Measurements from ENCODE around the gene PHKA2. TPM values are rescaled to one million over a fixed set of nuclear protein-coding genes. Genes with fewer than 3 reads are reported as not detected.

The PHKA2 gene
- total RNA-seq, 1 donor from 2014 or later, result 72.2 TPM

DNA sequence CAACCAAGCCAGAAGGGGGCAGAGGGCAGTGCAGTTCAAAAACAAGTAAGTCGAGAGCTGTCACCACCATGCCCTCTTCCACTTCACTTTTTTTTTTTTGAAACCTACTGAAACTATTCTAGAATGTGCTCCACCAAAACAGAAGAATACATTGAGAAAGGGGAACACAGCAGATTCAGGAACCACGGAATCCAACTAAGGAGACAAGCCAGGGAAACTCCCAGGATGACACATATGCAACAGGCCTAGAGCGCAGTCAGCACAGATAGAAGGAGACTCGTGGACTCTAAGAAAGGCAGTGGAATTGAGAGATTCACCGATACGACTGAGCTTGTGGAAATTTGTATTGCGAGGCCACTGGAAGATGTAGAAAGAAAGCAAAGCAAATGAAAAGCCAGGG is 66.1 kb downstream of the PHKA2 start:
- Mint-ChIP-seq H3K4me3 (no peak overlapping the region), H3K27me3 (ENCODE audit: low read depth) (no peaks in the 10 kb centered on the region), H3K36me3 (peaks cover 46% of the 10 kb centered on the region), H3K4me1 (no peaks in the 10 kb centered on the region), H3K27ac (no peak overlapping the region), H3K9me3 (peaks cover 34% of the 10 kb centered on the region)
- TF ChIP-seq, protein P1, sequence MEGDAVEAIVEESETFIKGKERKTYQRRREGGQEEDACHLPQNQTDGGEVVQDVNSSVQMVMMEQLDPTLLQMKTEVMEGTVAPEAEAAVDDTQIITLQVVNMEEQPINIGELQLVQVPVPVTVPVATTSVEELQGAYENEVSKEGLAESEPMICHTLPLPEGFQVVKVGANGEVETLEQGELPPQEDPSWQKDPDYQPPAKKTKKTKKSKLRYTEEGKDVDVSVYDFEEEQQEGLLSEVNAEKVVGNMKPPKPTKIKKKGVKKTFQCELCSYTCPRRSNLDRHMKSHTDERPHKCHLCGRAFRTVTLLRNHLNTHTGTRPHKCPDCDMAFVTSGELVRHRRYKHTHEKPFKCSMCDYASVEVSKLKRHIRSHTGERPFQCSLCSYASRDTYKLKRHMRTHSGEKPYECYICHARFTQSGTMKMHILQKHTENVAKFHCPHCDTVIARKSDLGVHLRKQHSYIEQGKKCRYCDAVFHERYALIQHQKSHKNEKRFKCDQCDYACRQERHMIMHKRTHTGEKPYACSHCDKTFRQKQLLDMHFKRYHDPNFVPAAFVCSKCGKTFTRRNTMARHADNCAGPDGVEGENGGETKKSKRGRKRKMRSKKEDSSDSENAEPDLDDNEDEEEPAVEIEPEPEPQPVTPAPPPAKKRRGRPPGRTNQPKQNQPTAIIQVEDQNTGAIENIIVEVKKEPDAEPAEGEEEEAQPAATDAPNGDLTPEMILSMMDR (IDR thresholded peaks at IDR 0.05; ENCODE audit: unreplicated experiment), result no peak
- DNase-seq (ENCODE audit: low spot score in 2 of 2, unreplicated experiment in 2 of 2), result no peak

DNA sequence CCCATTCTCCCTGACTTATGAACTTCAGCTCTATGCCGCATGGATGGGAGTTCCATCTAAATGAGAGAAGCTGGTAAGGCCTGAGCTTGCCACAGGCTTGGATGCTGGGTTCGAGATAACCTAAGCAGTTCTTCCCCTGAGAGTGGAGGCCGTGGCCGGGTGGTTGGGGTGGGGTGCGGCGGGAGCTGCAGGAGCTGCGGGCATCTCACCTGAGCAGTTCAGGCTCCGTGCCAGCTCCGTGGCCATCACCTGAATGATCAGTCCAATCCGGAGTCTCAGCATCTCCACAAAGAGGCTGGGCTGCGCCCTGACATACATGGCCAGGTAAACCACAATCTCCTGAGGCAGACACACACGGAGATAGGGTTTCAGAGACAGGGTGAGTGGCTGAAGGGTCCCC is 77.6 kb downstream of the PHKA2 start:
- TF ChIP-seq, protein P1 (IDR thresholded peaks at IDR 0.05; ENCODE audit: unreplicated experiment), result no peak
- Mint-ChIP-seq H3K36me3 (peaks cover 15% of the 10 kb centered on the region), H3K9me3 (peaks cover 3% of the 10 kb centered on the region), H3K27me3 (ENCODE audit: low read depth) (no peaks in the 10 kb centered on the region), H3K4me3 (no peak overlapping the region), H3K27ac (no peak overlapping the region), H3K4me1 (no peaks in the 10 kb centered on the region)
- DNase-seq (ENCODE audit: low spot score in 2 of 2, unreplicated experiment in 2 of 2), result no peak

DNA sequence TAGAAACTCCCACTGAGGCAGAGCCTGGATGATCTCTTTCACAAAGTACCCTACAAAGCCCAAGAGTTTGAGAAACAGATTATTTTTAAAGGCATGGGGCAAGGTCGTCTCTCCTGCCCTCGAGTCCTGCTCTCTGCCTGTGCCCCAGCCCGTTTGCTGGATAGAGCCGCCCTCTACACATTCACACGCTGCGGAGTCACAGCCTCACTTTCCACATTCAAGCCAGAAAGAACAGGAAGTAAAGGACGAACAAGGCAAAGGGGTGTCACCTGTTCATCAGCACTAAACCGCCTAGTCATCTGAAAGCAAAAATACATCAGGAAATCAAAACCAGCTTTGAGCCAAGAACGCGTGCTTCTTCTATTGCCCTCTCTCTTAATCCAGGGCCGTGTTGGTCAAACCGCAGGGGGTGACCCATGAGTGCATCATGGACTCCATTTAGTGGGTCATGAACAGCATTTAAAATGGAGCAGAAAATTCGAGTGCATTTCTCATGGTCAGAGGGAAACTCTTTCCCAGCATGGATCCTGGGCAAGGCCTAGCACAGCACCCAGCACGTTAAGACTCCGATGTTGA is 83.4 kb downstream of the PHKA2 start:
- H3K9me3 Mint-ChIP-seq, result peaks cover 3% of the 10 kb centered on the region

DNA sequence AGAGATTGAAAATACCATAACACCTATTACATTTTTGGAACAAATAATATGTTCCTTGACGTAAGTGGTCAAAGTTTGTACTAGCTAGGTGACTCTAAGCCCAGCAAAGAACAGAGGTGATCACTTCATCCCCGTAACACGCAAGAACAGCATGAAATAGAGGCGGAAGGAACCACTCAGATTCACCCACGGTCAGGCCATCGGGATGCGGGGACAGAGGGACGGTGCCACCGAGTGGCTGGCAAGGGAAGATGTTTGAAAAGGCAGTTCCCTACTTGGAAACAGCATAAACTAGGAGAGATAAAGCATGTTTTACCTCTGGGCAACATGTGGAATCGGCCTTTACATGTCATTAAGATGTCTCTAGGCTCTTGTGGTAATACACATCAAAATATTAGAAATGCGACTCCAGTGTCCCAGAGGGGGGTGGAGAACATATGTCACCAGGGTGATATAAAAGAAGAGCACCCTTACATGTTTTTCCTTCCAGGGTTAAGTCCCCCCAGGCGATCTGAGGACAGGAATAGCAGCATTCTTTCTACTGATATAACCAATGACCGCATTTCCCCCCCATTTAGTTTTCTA is 84.0 kb downstream of the PHKA2 start:
- peaks cover 3% of the 10 kb centered on the region for H3K9me3 Mint-ChIP-seq
- peaks cover 8% of the 10 kb centered on the region for H3K4me1 Mint-ChIP-seq
- H3K27ac Mint-ChIP-seq, result peak overlapping the region; percentile 68
- TF ChIP-seq, protein P1 (IDR thresholded peaks at IDR 0.05; ENCODE audit: unreplicated experiment), result no peak
- no peaks in the 10 kb centered on the region for H3K27me3 Mint-ChIP-seq (ENCODE audit: low read depth)
- H3K4me3 Mint-ChIP-seq, result no peak overlapping the region
- H3K36me3 Mint-ChIP-seq, result peaks cover 11% of the 10 kb centered on the region
- DNase-seq (ENCODE audit: low spot score in 2 of 2, unreplicated experiment in 2 of 2), result no peak

More for the DNA sequence above, 83.4 kb downstream of the PHKA2 start:
- Mint-ChIP-seq H3K36me3 (peaks cover 11% of the 10 kb centered on the region), H3K27me3 (ENCODE audit: low read depth) (no peaks in the 10 kb centered on the region), H3K27ac (peak overlapping the region; percentile 68), H3K4me1 (peaks cover 8% of the 10 kb centered on the region), H3K4me3 (no peak overlapping the region)
- DNase-seq (ENCODE audit: low spot score in 2 of 2, unreplicated experiment in 2 of 2), result no peak
- TF ChIP-seq, protein P1 (IDR thresholded peaks at IDR 0.05; ENCODE audit: unreplicated experiment), result no peak

DNA sequence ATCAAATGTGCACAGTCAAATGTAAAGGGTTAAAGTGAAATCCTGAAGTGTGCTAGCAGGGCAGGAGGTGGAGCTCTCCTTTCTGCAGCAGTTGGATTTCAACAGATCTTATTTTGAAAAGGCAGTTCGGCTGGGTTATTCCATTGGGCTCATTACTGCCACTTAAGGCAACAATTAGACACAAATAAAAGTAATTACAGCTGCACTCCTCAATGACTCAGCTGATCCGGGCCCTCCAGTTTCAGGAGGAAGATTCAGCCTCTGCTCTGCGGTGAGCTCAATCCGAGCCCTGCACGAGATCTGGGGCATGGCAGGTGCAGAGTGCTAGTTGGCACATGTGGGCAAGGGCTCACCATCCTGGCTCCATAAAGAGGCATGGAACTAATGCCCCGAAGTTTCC is 85.4 kb downstream of the PHKA2 start:
- TF ChIP-seq, protein P1 (IDR thresholded peaks at IDR 0.05; ENCODE audit: unreplicated experiment), result no peak

More for the DNA sequence above, 85.4 kb downstream of the PHKA2 start:
- H3K9me3 Mint-ChIP-seq, result peaks cover 3% of the 10 kb centered on the region
- peaks cover 8% of the 10 kb centered on the region for H3K4me1 Mint-ChIP-seq
- H3K27ac Mint-ChIP-seq, result no peak overlapping the region
- peaks cover 5% of the 10 kb centered on the region for H3K36me3 Mint-ChIP-seq
- H3K4me3 Mint-ChIP-seq, result no peak overlapping the region
- DNase-seq (ENCODE audit: low spot score in 2 of 2, unreplicated experiment in 2 of 2), result no peak
- no peaks in the 10 kb centered on the region for H3K27me3 Mint-ChIP-seq (ENCODE audit: low read depth)
